Activated T-helper 1 cell treated with anti-CD3 and anti-CD28 coated beads, Interleukin-2, amount 50 U/mL, for 16 hours (primary cell): ENCODE measurements around the gene INPP5E.
"Not testable (repeated sequence)": the region's sequence is repeated elsewhere in the genome, so short reads cannot be mapped to it uniquely, and the experiment has no call there.

Experiments
- DNase-seq, 2 donors: peaks; one replicate each; pipeline ENCODE4 v3.0.0-alpha.2; 2020; ENCODE audit warnings: low read depth in 1 of 2, low spot score in 1 of 2

Gene INPP5E

GRCh38 chr9:136430588-136431234 is 8.9 kb downstream of the INPP5E start:
- DNase-seq = no peak

- no peak for DNase-seq
Observed at GRCh38 chr9:136429683-136430491, 9.8 kb downstream of the INPP5E start.

GRCh38 chr9:136429075-136429628 is 10.5 kb downstream of the INPP5E start:
- DNase-seq = no peak

- no peak for DNase-seq
Observed at GRCh38 chr9:136426787-136427186, 12.9 kb downstream of the INPP5E start.

GRCh38 chr9:136425367-136425766 is 14.3 kb downstream of the INPP5E start:
- not testable (repeated sequence) for DNase-seq

- no peak for DNase-seq
Observed at GRCh38 chr9:136424750-136425362, 14.8 kb downstream of the INPP5E start.

- no peak for DNase-seq
Observed at GRCh38 chr9:136423432-136424146, 16.1 kb downstream of the INPP5E start.

GRCh38 chr9:136422876-136423275 is 16.8 kb downstream of the INPP5E start:
- DNase-seq = no peak

- no peak for DNase-seq
Observed at GRCh38 chr9:136421791-136422190, 17.9 kb downstream of the INPP5E start.

- DNase-seq = no peak
Observed at GRCh38 chr9:136419092-136419420, 20.6 kb downstream of the INPP5E start.

GRCh38 chr9:136418182-136419091 is 21.2 kb downstream of the INPP5E start:
- no peak for DNase-seq

- DNase-seq = no peak
Observed at GRCh38 chr9:136416914-136417313, 22.7 kb downstream of the INPP5E start.

GRCh38 chr9:136416427-136416826 is 23.2 kb downstream of the INPP5E start:
- no peak for DNase-seq

- no peak for DNase-seq
Observed at GRCh38 chr9:136412962-136413361, 26.7 kb downstream of the INPP5E start.

- no peak for DNase-seq
Observed at GRCh38 chr9:136411378-136411777, 28.3 kb downstream of the INPP5E start.

- peak; percentile 94 for DNase-seq
Observed at GRCh38 chr9:136410500-136411287, 29.0 kb downstream of the INPP5E start, which contains the start of the genes ENTR1 and PMPCA. Gene ENTR1, minus strand, starts transcription at chr9:136410614. Its CDS starts 217 bp downstream, at chr9:136410397. Gene PMPCA, plus strand, starts transcription at chr9:136410658. Its CDS starts 11 bp downstream, at chr9:136410669.

GRCh38 chr9:136409557-136410455 is 29.8 kb downstream of the INPP5E start:
- peak in 1 of 2 donors; percentile 14 for DNase-seq

GRCh38 chr9:136407911-136408310 is 31.7 kb downstream of the INPP5E start:
- no peak for DNase-seq
